ENCODE measurements around the gene PHETA2.

Gene PHETA2

GRCh38 chr22:42072606-42073330, 1.3 kb upstream of the PHETA2 start:
- TF ChIP-seq CTCF (IDR thresholded peaks at IDR 0.05; ENCODE audit: low read depth, low read length, missing control alignments), result peak; percentile 11
- no peak overlapping the region for H3K4me3 ChIP-seq (ENCODE audit: low read depth, low read length)
- DNase-seq, result no peak
- H3K27me3 ChIP-seq (replicated peaks), result no peaks in the 10 kb centered on the region
- H3K36me3 ChIP-seq (replicated peaks), result peaks cover 2% of the 10 kb centered on the region
- in situ Hi-C loops (cut with HindIII; ENCODE audit: low pct_ligation_motif_present, low sequenced_read_pairs), result no loop called here
- no peak overlapping the region for H3K27ac ChIP-seq

- no peaks in the 10 kb centered on the region for H3K27me3 ChIP-seq (replicated peaks)
- in situ Hi-C loops (cut with HindIII; ENCODE audit: low pct_ligation_motif_present, low sequenced_read_pairs), result no loop called here
- peak overlapping the region; percentile 73 for H3K27ac ChIP-seq
- H3K4me3 ChIP-seq (ENCODE audit: low read depth, low read length), result peak overlapping the region; percentile 75
- no peak for TF ChIP-seq CTCF (IDR thresholded peaks at IDR 0.05; ENCODE audit: low read depth, low read length, missing control alignments)
- H3K36me3 ChIP-seq (replicated peaks), result peaks cover 2% of the 10 kb centered on the region
- DNase-seq, result no peak
These were observed 417 bp upstream of the PHETA2 start for GRCh38 chr22:42073621-42074041.

GRCh38 chr22:42074846-42075676, 1.0 kb downstream of the PHETA2 start:
- Histone ChIP-seq H3K4me3 (ENCODE audit: low read depth, low read length) (peak overlapping the region; percentile 75), H3K27ac (no peak overlapping the region), H3K36me3 (replicated peaks) (peaks cover 2% of the 10 kb centered on the region), H3K27me3 (replicated peaks) (no peaks in the 10 kb centered on the region)
- in situ Hi-C loops (cut with HindIII; ENCODE audit: low pct_ligation_motif_present, low sequenced_read_pairs), result no loop called here
- DNase-seq, result no peak
- no peak for TF ChIP-seq CTCF (IDR thresholded peaks at IDR 0.05; ENCODE audit: low read depth, low read length, missing control alignments)

- Histone ChIP-seq H3K27ac (no peak overlapping the region), H3K36me3 (replicated peaks) (peaks cover 2% of the 10 kb centered on the region), H3K4me3 (ENCODE audit: low read depth, low read length) (no peak overlapping the region), H3K27me3 (replicated peaks) (no peaks in the 10 kb centered on the region)
- no peak for DNase-seq
- in situ Hi-C loops (cut with HindIII; ENCODE audit: low pct_ligation_motif_present, low sequenced_read_pairs), result no loop called here
- no peak for TF ChIP-seq CTCF (IDR thresholded peaks at IDR 0.05; ENCODE audit: low read depth, low read length, missing control alignments)
These were observed 2.9 kb downstream of the PHETA2 start for GRCh38 chr22:42076764-42077485.

GRCh38 chr22:42077486-42078125, 3.6 kb downstream of the PHETA2 start:
- no peaks in the 10 kb centered on the region for H3K27me3 ChIP-seq (replicated peaks)
- H3K36me3 ChIP-seq (replicated peaks), result peaks cover 7% of the 10 kb centered on the region
- no peak overlapping the region for H3K4me3 ChIP-seq (ENCODE audit: low read depth, low read length)
- DNase-seq, result no peak
- in situ Hi-C loops (cut with HindIII; ENCODE audit: low pct_ligation_motif_present, low sequenced_read_pairs), result no loop called here
- TF ChIP-seq CTCF (IDR thresholded peaks at IDR 0.05; ENCODE audit: low read depth, low read length, missing control alignments), result no peak
- no peak overlapping the region for H3K27ac ChIP-seq
